Psoas muscle (tissue), 8 donors: ENCODE measurements around the gene CACNG6. TPM values are rescaled to one million over a fixed set of nuclear protein-coding genes. Genes with fewer than 3 reads are reported as not detected.
A peak's percentile ranks its signal among the peaks of the same experiment; 100 is the strongest.

Source experiments
- ATAC-seq, 4 donors: fragments of 200-7000 bp; cut with Tn5 transposase; one replicate each; pipeline ENCODE4 v1.9.1; 2020; ENCODE audit warnings: moderate library complexity in 3 of 4, mild to moderate bottlenecking in 2 of 4
- DNase-seq, 2 donors: peaks; one replicate each; pipeline ENCODE4 v3.0.0-alpha.2; 2020
- H3K27ac ChIP-seq: fragments of 200-600 bp; one replicate; pipeline ENCODE4 v1.8.0; 2022
- H3K27me3 ChIP-seq, 3 donors: fragments of 200-600 bp in 1 of 3; one replicate each; pipeline versions ENCODE4 v1.6.1 to v1.8.0; 2013 to 2022; ENCODE audit warnings: low read length in 2 of 3, mild to moderate bottlenecking in 2 of 3, moderate library complexity in 1 of 3; ENCODE audit not compliant: insufficient read depth in 3 of 3
- H3K36me3 ChIP-seq, 2 donors: fragments of 200-600 bp in 1 of 2; one replicate each; pipeline versions ENCODE4 v1.6.1 to v1.8.0; 2013 to 2022; ENCODE audit warnings: low read depth in 1 of 2, mild to moderate bottlenecking in 1 of 2, moderate library complexity in 1 of 2; ENCODE audit not compliant: insufficient read depth in 1 of 2
- H3K4me1 ChIP-seq: fragments of 200-600 bp; one replicate; pipeline ENCODE4 v1.8.0; 2022
- H3K4me3 ChIP-seq: fragments of 200-600 bp; one replicate; pipeline ENCODE4 v1.8.0; 2022; ENCODE audit warnings: mild to moderate bottlenecking
- H3K9me3 ChIP-seq: fragments of 200-600 bp; one replicate; pipeline ENCODE4 v1.8.0; 2022
- WGBS, 3 donors: extraction: QIAGEN DNeasy Blood & Tissue Kit; methylation state at CpG; one replicate each; pipeline versions ENCODE4 v1.1.6 to v1.1.7; 2013; 5-methylcytosine and 5-hydroxymethylcytosine counted together
- intact Hi-C, 2 donors: fragments of 100-400 bp; cut with DNase I; formaldehyde crosslinking; loops; one replicate each; pipeline versions ENCODE4 v1.11.0 to v1.14.2; 2022
- polyA plus RNA-seq, 3 donors: library from polyadenylated mRNA; stranded (reverse); fragments of 200-250 nt; gene quantifications; one replicate each; pipeline ENCODE4 v1.2.3, GENCODE V29; 2013
- total RNA-seq, 4 donors: library from RNA; stranded (reverse); fragmentation: NEBNext Ultra II Directional in 2 of 4; extraction: Animal tissue kit (Norgen Biotek cat#: 25700) in 2 of 4; gene quantifications; one replicate each; pipeline versions ENCODE4 v1.2.1 to v1.2.4, GENCODE V29; 2021 to 2023
- TF ChIP-seq, protein P1 (sequence below): fragments of 200-600 bp; IDR thresholded peaks from one replicate; pipeline ENCODE4 v1.8.0; 2022; ENCODE audit warnings: antibody characterized with exemption
- donor health status: healthy with polysubstance abuse.
- donor health status: DM: no; HTN: no; CAD: no; lungs with moderate emphysema.
- donor health status: Bipolar disorder and iron deficiency.
- donor health status: healthy.
- donor health status: DM: yes; HTN: yes; CAD: no.
- donor health status: DM: no; HTN: no; CAD: no.
- donor health status: DM: no; HTN: no; CAD: no.
- donor health status: DM: yes; HTN: yes; CAD: no.

CACNG6 gene
- total and polyA plus RNA-seq, 7 donors: 2.1 to 33.1 (median 20.4) TPM

DNA sequence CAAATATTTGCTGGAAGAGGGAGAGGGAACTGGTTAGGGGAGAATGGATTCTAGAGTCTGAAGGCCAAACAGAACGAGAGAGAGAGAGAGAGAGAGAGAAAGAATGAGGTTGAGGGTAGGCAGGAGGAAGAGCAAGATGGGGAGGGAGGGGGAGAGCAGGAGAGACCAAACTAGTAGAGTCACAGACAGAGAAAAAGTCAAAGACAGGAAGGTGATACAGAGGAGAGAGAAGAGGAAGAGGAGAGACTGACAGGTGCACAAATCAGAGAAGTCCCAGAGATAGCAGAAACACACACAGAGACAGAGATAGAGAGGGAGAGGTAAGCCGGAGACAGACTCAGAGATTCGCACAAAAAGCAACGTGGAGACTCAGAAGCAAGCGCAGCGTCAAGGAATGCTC lies 5.6 kb upstream of the CACNG6 start:
- intact Hi-C loops: loop anchor here (10.0 kb wide), 2 partner anchors 119 to 479 kb away; partner anchors contain the start of genes LENG9 (in 1 of the 2), NDUFA3 (in 1 of the 2) and OSCAR (in 1 of the 2)
- Histone ChIP-seq H3K9me3 (no peaks in the 10 kb centered on the region), H3K27ac (no peak overlapping the region), H3K4me3 (no peak overlapping the region), H3K4me1 (peaks cover 6% of the 10 kb centered on the region), H3K27me3 (peaks cover 0 to 8% (median 0%) of the 10 kb centered on the region in 3 donors), H3K36me3 (no peaks in the 10 kb centered on the region)
- DNase-seq (no peak), ATAC-seq (no peak)
- TF ChIP-seq, protein P1, sequence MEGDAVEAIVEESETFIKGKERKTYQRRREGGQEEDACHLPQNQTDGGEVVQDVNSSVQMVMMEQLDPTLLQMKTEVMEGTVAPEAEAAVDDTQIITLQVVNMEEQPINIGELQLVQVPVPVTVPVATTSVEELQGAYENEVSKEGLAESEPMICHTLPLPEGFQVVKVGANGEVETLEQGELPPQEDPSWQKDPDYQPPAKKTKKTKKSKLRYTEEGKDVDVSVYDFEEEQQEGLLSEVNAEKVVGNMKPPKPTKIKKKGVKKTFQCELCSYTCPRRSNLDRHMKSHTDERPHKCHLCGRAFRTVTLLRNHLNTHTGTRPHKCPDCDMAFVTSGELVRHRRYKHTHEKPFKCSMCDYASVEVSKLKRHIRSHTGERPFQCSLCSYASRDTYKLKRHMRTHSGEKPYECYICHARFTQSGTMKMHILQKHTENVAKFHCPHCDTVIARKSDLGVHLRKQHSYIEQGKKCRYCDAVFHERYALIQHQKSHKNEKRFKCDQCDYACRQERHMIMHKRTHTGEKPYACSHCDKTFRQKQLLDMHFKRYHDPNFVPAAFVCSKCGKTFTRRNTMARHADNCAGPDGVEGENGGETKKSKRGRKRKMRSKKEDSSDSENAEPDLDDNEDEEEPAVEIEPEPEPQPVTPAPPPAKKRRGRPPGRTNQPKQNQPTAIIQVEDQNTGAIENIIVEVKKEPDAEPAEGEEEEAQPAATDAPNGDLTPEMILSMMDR: no peak
- 71 to 78% (median 76%) methylated on average over 6 of the region's 6 CpGs for WGBS, 3 donors

DNA sequence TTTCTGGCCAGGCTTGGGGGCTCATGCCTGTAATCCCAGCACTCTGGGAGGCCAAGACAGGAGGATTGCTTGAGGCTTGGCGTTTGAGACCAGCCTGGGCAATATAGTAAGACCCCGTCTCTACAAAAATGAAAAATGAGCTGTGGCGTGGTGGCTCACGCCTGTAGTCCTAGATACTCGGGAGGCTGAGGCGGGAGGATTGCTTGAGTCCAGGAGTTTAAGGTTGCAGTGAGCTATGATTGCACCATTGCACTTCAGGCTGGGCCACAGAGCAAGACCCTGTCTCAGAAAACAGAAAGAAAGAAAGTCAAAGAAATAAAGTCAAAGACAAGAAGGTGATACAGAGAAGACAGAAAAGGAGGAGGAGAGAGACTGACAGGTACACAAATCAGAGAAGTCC lies 2.5 kb upstream of the CACNG6 start:
- 88 to 94% (median 89%) methylated on average over 6 of the region's 6 CpGs for WGBS, 3 donors
- TF ChIP-seq, protein P1: no peak

DNA sequence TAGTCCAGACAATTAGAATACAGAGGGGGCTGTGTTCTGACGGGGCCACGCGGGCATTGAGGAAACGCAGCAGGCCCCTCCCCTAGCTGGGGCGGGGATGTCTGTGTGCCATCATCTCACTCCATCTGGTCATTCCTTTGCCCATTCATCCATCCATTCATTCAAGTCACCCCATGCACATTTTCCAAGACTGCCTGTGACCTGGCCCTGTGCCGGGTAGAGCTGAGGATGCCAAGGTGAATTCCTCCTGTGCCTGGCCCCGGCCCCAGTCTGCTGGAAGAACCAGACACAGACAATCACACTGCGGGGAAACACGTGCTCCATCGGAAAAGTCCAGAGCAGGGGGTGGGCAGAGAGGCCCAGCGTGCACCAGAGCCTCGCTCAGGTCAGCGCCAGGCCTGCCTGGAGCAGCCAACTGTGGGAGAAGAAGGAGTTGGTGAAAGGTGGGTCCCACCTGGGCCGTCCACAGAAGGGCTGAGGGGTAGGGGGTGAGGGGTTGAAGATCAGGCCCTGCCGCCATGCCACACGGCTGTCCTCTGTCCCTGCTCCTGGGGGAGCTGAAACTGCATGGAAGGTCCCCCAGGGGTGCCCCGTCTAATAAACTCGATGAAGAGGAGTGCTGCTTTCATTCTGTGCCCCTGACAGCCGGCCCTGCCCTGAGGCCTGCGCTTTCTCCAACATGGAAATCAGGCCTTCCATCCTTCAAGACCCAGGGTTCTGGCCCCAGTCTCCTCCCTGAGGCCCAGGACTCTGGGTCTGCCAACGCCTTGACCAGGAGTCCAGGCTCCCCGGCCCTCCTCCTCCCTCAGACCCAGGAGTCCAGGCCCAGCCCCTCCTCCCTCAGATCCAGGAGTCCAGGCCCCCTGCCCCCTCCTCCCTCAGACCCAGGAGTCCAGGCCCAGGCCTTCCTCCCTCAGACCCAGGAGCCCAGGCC lies 1.6 kb upstream of the CACNG6 start:
- H3K4me3 ChIP-seq: no peak overlapping the region
- H3K36me3 ChIP-seq: no peaks in the 10 kb centered on the region
- WGBS, 3 donors: 26 to 45% (median 31%) methylated on average over 21 to 22 of the region's 22 CpGs
- peaks cover 9% of the 10 kb centered on the region for H3K4me1 ChIP-seq
- ATAC-seq (peak in 3 of 4 donors; percentile 4 to 44 (median 38)), DNase-seq (peak in 1 of 2 donors; percentile 83)
- H3K27ac ChIP-seq: peak overlapping the region; percentile 58
- TF ChIP-seq, protein P1: no peak
- intact Hi-C loops: loop anchor here (10.0 kb wide), 2 partner anchors 115 to 475 kb away; partner anchors contain the start of genes LENG9 (in 1 of the 2), NDUFA3 (in 1 of the 2) and OSCAR (in 1 of the 2)
- H3K9me3 ChIP-seq: no peaks in the 10 kb centered on the region
- peaks cover 0 to 6% (median 0%) of the 10 kb centered on the region in 3 donors for H3K27me3 ChIP-seq

More for the DNA sequence above, 2.5 kb upstream of the CACNG6 start:
- intact Hi-C loops: loop anchor here (10.0 kb wide), 2 partner anchors 116 to 476 kb away; partner anchors contain the start of genes LENG9 (in 1 of the 2), NDUFA3 (in 1 of the 2) and OSCAR (in 1 of the 2)
- Histone ChIP-seq H3K36me3 (no peaks in the 10 kb centered on the region), H3K27me3 (peaks cover 0 to 3% (median 0%) of the 10 kb centered on the region in 3 donors), H3K27ac (no peak overlapping the region), H3K9me3 (no peaks in the 10 kb centered on the region), H3K4me3 (no peak overlapping the region), H3K4me1 (peaks cover 9% of the 10 kb centered on the region)
- DNase-seq: no peak
- ATAC-seq: no peak

- Histone ChIP-seq H3K4me1 (peaks cover 9% of the 10 kb centered on the region), H3K27ac (peak overlapping the region; percentile 96), H3K27me3 (peaks cover 0 to 6% (median 0%) of the 10 kb centered on the region in 3 donors), H3K4me3 (peak overlapping the region; percentile 84), H3K9me3 (no peaks in the 10 kb centered on the region), H3K36me3 (no peaks in the 10 kb centered on the region)
- 59 to 67% (median 60%) methylated on average over 9 of the region's 9 CpGs for WGBS, 3 donors
- ATAC-seq (no peak), DNase-seq (no peak)
- intact Hi-C loops: no loop called here
- TF ChIP-seq, protein P1: no peak
These were observed 774 bp downstream of the CACNG6 start for GRCh38 chr19:53992211-53992610.
